DMS153 (cell line): Measurements from ENCODE around the gene KIR2DL3.
"Not testable (repeated sequence)": the region's sequence is repeated elsewhere in the genome, so short reads cannot be mapped to it uniquely, and the experiment has no call there.

ENCODE experiments used
- DNase-seq: peaks from one replicate; lab custom pipeline; 2025; lab: John Stamatoyannopoulos, UW

The KIR2DL3 gene

GRCh38 chr19:54738306-54738705 lies at the start of gene KIR2DL3:
Gene KIR2DL3, plus strand, starts transcription at chr19:54738513. Its CDS starts 33 bp downstream, at chr19:54738546.
- DNase-seq = not testable (repeated sequence)

- DNase-seq = no peak
Measured at GRCh38 chr19:54691582-54692297, 46.6 kb upstream of the KIR2DL3 start.

- DNase-seq = no peak
Measured at GRCh38 chr19:54692298-54692615, 46.1 kb upstream of the KIR2DL3 start.

GRCh38 chr19:54694648-54695047 lies 43.7 kb upstream of the KIR2DL3 start:
- no peak for DNase-seq

- no peak for DNase-seq
Measured at GRCh38 chr19:54696117-54696548, 42.2 kb upstream of the KIR2DL3 start.

GRCh38 chr19:54696766-54697165 lies 41.5 kb upstream of the KIR2DL3 start:
- no peak for DNase-seq

- not testable (repeated sequence) for DNase-seq
Measured at GRCh38 chr19:54697716-54698115, 40.6 kb upstream of the KIR2DL3 start.

- no peak for DNase-seq
Measured at GRCh38 chr19:54704928-54705327, 33.4 kb upstream of the KIR2DL3 start.

- no peak for DNase-seq
Measured at GRCh38 chr19:54707962-54708361, 30.4 kb upstream of the KIR2DL3 start.

GRCh38 chr19:54708781-54709180 lies 29.5 kb upstream of the KIR2DL3 start:
- no peak for DNase-seq

GRCh38 chr19:54709212-54709948 lies 28.9 kb upstream of the KIR2DL3 start:
- no peak for DNase-seq

- DNase-seq = not testable (repeated sequence)
Measured at GRCh38 chr19:54709956-54710355, 28.4 kb upstream of the KIR2DL3 start.

- no peak for DNase-seq
Measured at GRCh38 chr19:54724142-54724541, 14.2 kb upstream of the KIR2DL3 start, which contains the start of gene KIR3DL3. Gene KIR3DL3, plus strand, starts transcription at chr19:54724442. Its CDS starts 55 bp downstream, at chr19:54724497.

- DNase-seq = no peak
Measured at GRCh38 chr19:54724644-54725043, 13.7 kb upstream of the KIR2DL3 start.

GRCh38 chr19:54725321-54725720 lies 13.0 kb upstream of the KIR2DL3 start:
- DNase-seq = no peak

- no peak for DNase-seq
Measured at GRCh38 chr19:54727562-54727961, 10.8 kb upstream of the KIR2DL3 start.

- DNase-seq = no peak
Measured at GRCh38 chr19:54728167-54728566, 10.1 kb upstream of the KIR2DL3 start.

GRCh38 chr19:54729416-54730188 lies 8.7 kb upstream of the KIR2DL3 start:
- no peak for DNase-seq

- no peak for DNase-seq
Measured at GRCh38 chr19:54731191-54731590, 7.1 kb upstream of the KIR2DL3 start.

- DNase-seq = no peak
Measured at GRCh38 chr19:54738715-54739114, 402 bp downstream of the KIR2DL3 start.

- no peak for DNase-seq
Measured at GRCh38 chr19:54739587-54740497, 1.5 kb downstream of the KIR2DL3 start.

GRCh38 chr19:54741950-54742349 lies 3.6 kb downstream of the KIR2DL3 start:
- not testable (repeated sequence) for DNase-seq
